IMR-90 (cell line): ENCODE data around the gene MEIS2. TPM values are rescaled to one million over a fixed set of nuclear protein-coding genes. Genes with fewer than 3 reads are reported as not detected.

Experiments
- ATAC-seq: fragments of 200-7000 bp; cut with Tn5 transposase; 2 replicates; pipeline ENCODE4 v1.9.1; 2020; ENCODE audit warnings: low read depth, mild to moderate bottlenecking, moderate library complexity
- BruUV-seq: library from RNA; stranded (reverse); fragments of 400-500 nt; replicated peaks from 2 replicates; lab custom pipeline; 2021; lab: Mats Ljungman, UMichigan
- CTCF ChIA-PET: fragments of 300-600 bp; formaldehyde crosslinking; extraction: SDS; loops from one replicate; lab custom pipeline; 2021; ENCODE audit warnings: antibody characterized with exemption; lab: Yijun Ruan, JAX
- POLR2A ChIA-PET: fragments of 300-600 bp; sonication (Branson Sonifier 250); formaldehyde crosslinking; loops from one replicate; lab custom pipeline; 2022; ENCODE audit warnings: antibody characterized with exemption; ENCODE audit not compliant: unreplicated experiment; lab: Charles Lee
- DNase-seq: peaks from one replicate; pipeline ENCODE4 v3.0.0; 2013
- H2AFZ ChIP-seq: replicated peaks from 2 replicates; pipeline ENCODE3; 2013; ENCODE audit warnings: low read length, mild to moderate bottlenecking; ENCODE audit not compliant: poor library complexity
- H2AK5ac ChIP-seq: 2 replicates; pipeline ENCODE4 v1.6.1; 2013; ENCODE audit warnings: low read depth, low read length, inconsistent platforms
- H2AK9ac ChIP-seq: replicated peaks from 2 replicates; pipeline ENCODE3; 2013; ENCODE audit warnings: mild to moderate bottlenecking, low read depth, low read length, moderate library complexity; ENCODE audit not compliant: poor library complexity
- H2BK120ac ChIP-seq: 2 replicates; pipeline ENCODE4 v1.6.1; 2013; ENCODE audit warnings: low read depth, low read length, inconsistent platforms
- H2BK15ac ChIP-seq: 3 replicates; pipeline ENCODE4 v1.6.1; 2013; ENCODE audit warnings: low read depth, low read length, inconsistent platforms
- H2BK20ac ChIP-seq: 2 replicates; pipeline ENCODE4 v1.6.1; 2013; ENCODE audit warnings: low read depth, mild to moderate bottlenecking, inconsistent platforms, low read length, moderate library complexity
- H2BK5ac ChIP-seq: 2 replicates; pipeline ENCODE4 v1.6.1; 2013; ENCODE audit warnings: mild to moderate bottlenecking, low read depth, low read length, inconsistent platforms; ENCODE audit not compliant: poor library complexity, severe bottlenecking
- H3K14ac ChIP-seq: replicated peaks from 2 replicates; pipeline ENCODE4 v1.6.1; 2013; ENCODE audit warnings: low read depth, low read length, inconsistent platforms
- H3K18ac ChIP-seq: 2 replicates; pipeline ENCODE4 v1.6.1; 2013; ENCODE audit warnings: low read depth, low read length, control low read depth
- H3K23ac ChIP-seq: 2 replicates; pipeline ENCODE4 v1.6.1; 2013; ENCODE audit warnings: low read depth, low read length, inconsistent platforms
- H3K27ac ChIP-seq: 2 replicates; pipeline ENCODE4 v1.5.1; 2013; ENCODE audit warnings: mild to moderate bottlenecking, control low read depth, low read length; ENCODE audit not compliant: insufficient read depth
- H3K27me3 ChIP-seq: 2 replicates; pipeline ENCODE4 v1.6.1; 2013; ENCODE audit warnings: low read length; ENCODE audit not compliant: control insufficient read depth, insufficient read depth
- H3K36me3 ChIP-seq: 2 replicates; pipeline ENCODE4 v1.6.1; 2013; ENCODE audit warnings: low read length, mixed read lengths; ENCODE audit not compliant: control insufficient read depth, insufficient read depth
- H3K4ac ChIP-seq: 2 replicates; pipeline ENCODE4 v1.6.1; 2013; ENCODE audit warnings: low read depth, low read length, inconsistent platforms
- H3K4me1 ChIP-seq: 2 replicates; pipeline ENCODE4 v1.6.1; 2013; ENCODE audit warnings: low read length, mixed read lengths; ENCODE audit not compliant: control insufficient read depth, insufficient read depth
- H3K4me2 ChIP-seq: 2 replicates; pipeline ENCODE4 v1.6.1; 2013; ENCODE audit warnings: low read depth, mild to moderate bottlenecking, control low read depth, low read length, moderate library complexity
- H3K4me3 ChIP-seq: 2 replicates; pipeline ENCODE4 v1.5.1; 2013; ENCODE audit warnings: low read depth, mild to moderate bottlenecking, control low read depth, low read length, moderate library complexity; ENCODE audit not compliant: insufficient read depth
- H3K56ac ChIP-seq: 2 replicates; pipeline ENCODE4 v1.6.1; 2013; ENCODE audit warnings: low read length, inconsistent platforms; ENCODE audit not compliant: insufficient read depth; ENCODE audit errors: extremely low read depth
- H3K79me1 ChIP-seq, 2 experiments: 2 replicates each; pipeline ENCODE4 v1.6.1; 2013; ENCODE audit warnings: low read length in 2 of 2, inconsistent platforms in 1 of 2, low read depth in 1 of 2
- H3K9ac ChIP-seq: 2 replicates; pipeline ENCODE4 v1.6.1; 2013; ENCODE audit warnings: low read depth, low read length, control low read depth
- H3K9me1 ChIP-seq: 2 replicates; pipeline ENCODE4 v1.6.1; 2013; ENCODE audit warnings: low read length, inconsistent platforms; ENCODE audit not compliant: insufficient read depth
- H3K9me3 ChIP-seq: 2 replicates; pipeline ENCODE4 v1.6.1; 2013; ENCODE audit warnings: low read length; ENCODE audit not compliant: control insufficient read depth, insufficient read depth
- H4K20me1 ChIP-seq: 2 replicates; pipeline ENCODE4 v1.6.1; 2013; ENCODE audit warnings: low read length, inconsistent platforms; ENCODE audit not compliant: insufficient read depth
- H4K5ac ChIP-seq: 2 replicates; pipeline ENCODE4 v1.6.1; 2013; ENCODE audit warnings: mild to moderate bottlenecking, low read depth, low read length, control low read depth
- H4K8ac ChIP-seq, 2 experiments: 2 replicates each; pipeline ENCODE4 v1.6.1; 2013; ENCODE audit warnings: low read depth in 2 of 2, low read length in 2 of 2, control low read depth in 1 of 2, inconsistent platforms in 1 of 2
- H4K91ac ChIP-seq: 2 replicates; pipeline ENCODE4 v1.6.1; 2013; ENCODE audit warnings: low read depth, low read length, inconsistent platforms; ENCODE audit not compliant: insufficient read depth
- BHLHE40 ChIP-seq: fragments of 150-350 bp; IDR thresholded peaks from 2 replicates; pipeline ENCODE4 v1.6.1; 2016; ENCODE audit warnings: mild to moderate bottlenecking, low read depth, low read length
- CTCF ChIP-seq: conservative IDR thresholded peaks from 2 replicates; pipeline ENCODE4 v1.5.1; 2012; ENCODE audit warnings: mild to moderate bottlenecking, low read depth, low read length, improper control_type of control experiment
- FOS ChIP-seq: fragments of 150-350 bp; IDR thresholded peaks from 2 replicates; pipeline ENCODE4 v1.6.1; 2016; ENCODE audit warnings: low read depth, low read length
- MAFK ChIP-seq: IDR thresholded peaks from 2 replicates; pipeline ENCODE4 v1.6.1; 2012; ENCODE audit warnings: low read depth, low read length, improper control_type of control experiment
- MAZ ChIP-seq: IDR thresholded peaks from 2 replicates; pipeline ENCODE4 v1.6.1; 2012; ENCODE audit warnings: low read depth, mild to moderate bottlenecking, low read length, improper control_type of control experiment, moderate library complexity, borderline replicate concordance
- MXI1 ChIP-seq: IDR thresholded peaks from 2 replicates; pipeline ENCODE4 v1.6.1; 2012; ENCODE audit warnings: low read depth, mild to moderate bottlenecking, low read length, moderate library complexity, borderline replicate concordance
- NFE2L2 ChIP-seq: fragments of 150-350 bp; IDR thresholded peaks from 2 replicates; pipeline ENCODE4 v1.6.1; 2016; ENCODE audit warnings: low read depth, mild to moderate bottlenecking, low read length
- RCOR1 ChIP-seq: IDR thresholded peaks from 2 replicates; pipeline ENCODE4 v1.6.1; 2012; ENCODE audit warnings: mild to moderate bottlenecking, low read length, improper control_type of control experiment; ENCODE audit not compliant: insufficient replicate concordance
- WGBS, 2 experiments: methylation state at CpG; one replicate each; pipeline versions ENCODE4 v1.1.5 to v1.1.7; 2013; ENCODE audit warnings: missing lambda C conversion rate in 2 of 2; ENCODE audit not compliant: insufficient read length in 1 of 2; ENCODE audit errors: extremely low coverage in 2 of 2; 5-methylcytosine and 5-hydroxymethylcytosine counted together
- dilution Hi-C: fragments of 300-500 bp; cut with HindIII; formaldehyde crosslinking; loops from one replicate; pipeline ENCODE4 v1.14.3; 2018; ENCODE audit warnings: low sequenced_read_pairs; ENCODE audit not compliant: unreplicated experiment
- in situ Hi-C: fragments of 300-500 bp; cut with MboI; formaldehyde crosslinking; loops from 3 replicates; pipeline ENCODE4 v1.14.3; 2019; ENCODE audit warnings: low sequenced_read_pairs, inconsistent platforms, mixed read lengths
- intact Hi-C: fragments of 100-400 bp; cut with micrococcal nuclease; formaldehyde crosslinking; loops from 2 replicates; pipeline ENCODE4 v1.10.0; 2022
- polyA plus RNA-seq, 3 experiments: library from polyadenylated mRNA; depleted of rRNA; stranded (reverse); fragments of >200 nt; gene quantifications; 2 replicates each; pipeline ENCODE4 v1.2.3, GENCODE V29; 2012; ENCODE audit warnings: low replicate concordance in 1 of 3
- total RNA-seq: library from RNA; depleted of rRNA; stranded (reverse); fragments of >200 nt; gene quantifications from 2 replicates; pipeline ENCODE4 v1.2.3, GENCODE V29; 2012

The MEIS2 gene
- total and polyA plus RNA-seq, 2 of the 4 experiments (the other 2 are of a cell fraction) = 70.1 to 71.3 TPM

GRCh38 chr15:37135225-37135624 is 34.9 kb upstream of the MEIS2 start:
- Histone ChIP-seq H2AK5ac (no peak overlapping the region), H3K9me3 (no peaks in the 10 kb centered on the region), H2BK15ac (no peak overlapping the region; the same call in 2 of the 3 replicates), H3K23ac (no peak overlapping the region), H3K9me1 (0 out of 2 replicates have a peak, but pooled peaks cover 2% of the 10 kb centered on the region), H3K18ac (peak overlapping the region; percentile 41; the same call in 1 of the 2 replicates), H3K9ac (no peak overlapping the region), H2AFZ (no peak overlapping the region), H3K14ac (no peak overlapping the region), H2BK20ac (no peak overlapping the region), H3K27me3 (no peaks in the 10 kb centered on the region), H4K20me1 (no peaks in the 10 kb centered on the region), H2AK9ac (no peak overlapping the region), H3K4me1 (peaks cover 1% of the 10 kb centered on the region; the same call in 1 of the 2 replicates), H4K5ac (peak overlapping the region; percentile 30; the same call in 1 of the 2 replicates), H3K36me3 (no peaks in the 10 kb centered on the region), H2BK120ac (peak overlapping the region; percentile 32; the same call in 1 of the 2 replicates), H4K91ac (no peak overlapping the region), H4K8ac (no peak overlapping the region), H3K4ac (no peak overlapping the region), H3K27ac (no peak overlapping the region), H3K79me1 (no peaks in the 10 kb centered on the region), H3K4me3 (no peak overlapping the region), H2BK5ac (no peak overlapping the region), H3K56ac (no peak overlapping the region), H3K4me2 (no peak overlapping the region)
- TF ChIP-seq MXI1 (no peak), RCOR1 (no peak), MAZ (no peak), NFE2L2 (no peak), FOS (no peak), BHLHE40 (no peak), MAFK (no peak), CTCF (peak; percentile 19; the same call in 1 of the 2 replicates)
- dilution Hi-C loops = no loop called here
- in situ Hi-C loops = loop anchor here (10.0 to 25.0 kb wide), 6 partner anchors 623 to 1848 kb away; no protein-coding TSS in a partner anchor
- whole genome bisulfite sequencing, 2 experiments = no CpG with 5 or more reads among the region's 1 CpG
- DNase-seq (no peak), ATAC-seq (peak; percentile 7; the same call in 1 of the 2 replicates)
- POLR2A ChIA-PET = interaction anchor here (1.1 kb wide), 1 partner anchor 35 kb away, joined by 4 read pairs; the partner anchor contains the start of gene MEIS2
- intact Hi-C loops = loop anchor here (2.0 to 10.0 kb wide), 5 partner anchors 500 to 1616 kb away; no protein-coding TSS in a partner anchor
- CTCF ChIA-PET = interaction anchor here (0.5 to 1.3 kb wide), 6 partner anchors 9 to 634 kb away, joined by 3 to 4 read pairs (median 3); no protein-coding TSS in a partner anchor
- no TSS peak for BruUV-seq
